T-helper 22 cell (primary cell): ENCODE data around the gene BPGM.

Source experiments
- DNase-seq: peaks from one replicate; pipeline ENCODE4 v3.0.0-alpha.2; 2020; ENCODE audit warnings: low read depth

The BPGM gene

GRCh38 chr7:134646425-134647305 is at the start of gene BPGM:
BPGM (plus strand) TSS chr7:134646853; CDS start chr7:134661508, 14,655 bp downstream.
- peak; percentile 97 for DNase-seq

DNA sequence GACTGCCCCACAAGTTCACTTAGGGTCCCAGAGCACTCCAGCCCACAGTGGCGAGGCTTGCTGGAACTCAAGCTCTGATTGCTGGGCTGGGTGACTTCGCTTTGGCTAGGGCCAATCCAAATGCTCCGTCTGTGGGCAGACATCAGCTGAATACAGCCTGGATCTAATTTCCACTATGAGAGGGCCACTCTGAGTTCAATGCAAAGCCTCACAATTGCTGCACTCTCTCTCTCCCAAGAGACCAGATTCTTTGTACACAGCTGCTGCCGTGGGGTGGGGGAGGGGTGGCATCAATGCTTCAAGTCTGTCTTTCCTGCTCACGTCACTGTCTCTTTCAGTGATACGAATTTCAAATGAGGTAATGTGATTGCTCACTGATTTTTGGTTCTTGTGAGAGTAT is 47.3 kb upstream of the BPGM start:
- DNase-seq = no peak

DNA sequence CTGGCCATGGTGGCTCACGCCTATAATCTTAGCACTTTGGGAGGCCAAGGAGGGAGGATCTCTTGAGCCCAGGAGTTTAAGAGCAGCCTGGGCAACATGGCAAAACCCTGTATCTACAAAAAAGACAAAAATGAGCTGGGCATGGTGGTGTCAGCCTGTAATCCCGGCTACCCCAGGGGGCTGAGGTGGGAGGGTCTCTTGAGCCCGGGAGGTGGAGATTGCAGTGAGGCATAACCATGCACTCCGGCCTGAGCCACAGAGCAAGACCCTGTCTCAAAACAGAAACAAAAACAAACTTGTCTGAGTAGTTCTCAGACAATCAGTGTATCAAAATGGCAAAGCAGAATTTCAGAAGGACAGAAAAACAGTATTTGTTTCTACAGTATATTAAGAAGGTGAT is 45.2 kb upstream of the BPGM start:
- no peak for DNase-seq

- no peak for DNase-seq
Measured at GRCh38 chr7:134602881-134603451, 43.7 kb upstream of the BPGM start.

GRCh38 chr7:134605978-134606923 is 40.4 kb upstream of the BPGM start:
- DNase-seq = no peak

DNA sequence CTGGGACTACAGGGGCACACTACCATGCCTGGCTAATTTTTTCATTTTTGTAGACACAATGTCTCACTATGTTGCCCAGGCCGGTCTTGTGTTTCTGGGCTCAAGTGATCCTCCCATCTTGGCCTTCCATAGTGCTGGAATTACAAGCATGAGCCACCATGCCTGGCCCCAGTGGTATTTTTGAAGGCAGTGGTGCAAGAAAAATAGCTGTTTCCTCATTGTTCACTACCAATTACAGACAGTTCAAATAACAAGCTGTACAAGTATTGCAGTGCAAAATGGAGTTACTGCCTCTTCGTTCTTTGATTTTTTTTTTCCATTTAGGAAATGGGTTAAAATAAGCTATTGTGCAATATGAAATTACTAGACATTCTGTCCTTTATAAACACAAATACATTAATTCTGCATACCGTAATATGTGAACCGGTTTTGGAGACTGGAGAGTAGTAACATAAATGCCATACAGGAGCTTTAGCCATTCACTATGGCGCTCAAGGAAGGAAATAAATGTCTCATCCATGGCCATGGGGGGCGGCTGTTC is 35.0 kb upstream of the BPGM start:
- no peak for DNase-seq

DNA sequence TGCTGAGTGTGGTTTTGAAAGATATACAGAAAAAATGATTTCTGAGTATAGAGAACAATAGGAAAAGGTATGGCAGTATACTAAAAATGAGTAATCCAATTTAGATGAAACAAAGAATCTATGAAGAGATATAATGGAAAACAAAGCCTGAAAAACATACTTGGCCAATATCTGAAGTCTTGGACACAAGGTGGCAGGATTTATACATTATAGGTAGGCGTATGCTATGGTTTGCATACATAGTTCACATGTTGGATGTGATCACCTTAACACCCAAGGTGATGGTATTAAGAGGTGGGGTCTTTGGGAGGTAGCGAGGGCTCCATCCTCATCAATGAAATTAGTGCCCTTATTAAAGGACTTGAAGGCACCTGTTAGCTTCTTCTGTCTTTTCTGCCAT is 34.5 kb upstream of the BPGM start:
- no peak for DNase-seq

DNA sequence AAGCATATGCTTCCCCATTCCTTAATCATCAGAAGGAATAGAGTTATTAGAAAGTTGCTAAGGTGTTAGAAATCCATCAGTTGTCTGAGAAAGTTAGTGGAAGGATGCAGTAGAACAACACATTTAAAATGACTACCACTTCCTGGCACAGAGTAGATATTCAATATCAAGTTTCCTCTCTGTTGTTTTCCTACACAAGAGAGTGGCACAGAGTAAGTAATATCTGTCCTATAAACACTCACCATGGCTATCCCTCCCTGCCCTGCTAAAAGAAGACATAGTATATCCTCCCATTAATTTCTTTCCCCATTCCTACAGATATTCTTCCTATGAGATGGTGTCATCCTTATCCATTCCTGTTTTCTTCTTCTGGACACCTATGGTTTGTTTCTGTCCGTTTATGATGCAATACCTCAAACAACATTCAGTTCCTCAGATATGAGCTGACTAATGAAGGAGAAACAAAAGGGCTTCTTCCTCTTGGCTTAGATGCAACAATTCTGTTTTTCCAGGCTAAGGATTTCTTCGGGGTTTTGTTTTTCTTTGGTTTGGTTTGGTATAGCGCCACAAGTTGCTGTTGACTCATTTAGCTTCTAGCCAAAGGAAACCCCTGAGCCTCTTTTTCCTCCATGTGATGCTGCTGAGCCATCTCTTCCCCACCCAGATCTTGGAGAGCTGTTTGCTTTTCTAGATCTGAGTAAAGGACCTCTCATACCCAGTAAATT is 32.9 kb upstream of the BPGM start:
- DNase-seq = no peak

- DNase-seq = no peak
Measured at GRCh38 chr7:134616611-134617010, 30.0 kb upstream of the BPGM start.

- DNase-seq = no peak
Measured at GRCh38 chr7:134618756-134619530, 27.7 kb upstream of the BPGM start.

DNA sequence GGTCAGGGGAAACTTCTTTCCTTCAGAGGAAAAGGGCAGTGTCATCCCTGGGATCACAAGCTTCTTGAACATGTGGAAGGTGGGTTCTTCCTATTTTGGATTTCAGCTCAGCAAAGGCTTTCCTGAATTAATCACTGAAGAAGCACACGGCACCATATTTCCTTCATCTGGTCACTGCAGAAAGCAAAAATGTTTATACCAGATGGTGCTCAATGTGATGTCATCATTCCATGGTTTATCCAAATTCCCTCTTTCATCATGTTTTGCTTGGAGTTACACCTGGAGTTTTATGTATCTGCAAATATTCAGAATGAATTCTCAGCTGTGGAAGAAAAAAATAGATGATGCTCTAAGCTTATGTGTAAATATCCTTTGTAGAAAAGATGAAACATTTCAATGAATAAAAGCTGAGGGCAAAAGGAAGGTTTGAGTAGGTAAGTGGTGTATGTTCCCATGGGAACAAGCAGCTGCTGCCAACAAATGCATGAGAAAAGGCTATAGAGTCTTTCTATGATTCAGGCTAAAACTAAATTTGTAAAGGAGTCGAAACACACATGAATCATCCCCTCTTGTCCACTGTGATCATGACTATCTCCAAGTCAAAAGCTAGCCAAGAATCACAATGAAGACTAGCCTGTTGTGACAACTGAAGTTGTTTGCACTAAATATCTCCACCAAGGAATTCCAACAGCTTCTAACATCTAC is 26.9 kb upstream of the BPGM start:
- no peak for DNase-seq

DNA sequence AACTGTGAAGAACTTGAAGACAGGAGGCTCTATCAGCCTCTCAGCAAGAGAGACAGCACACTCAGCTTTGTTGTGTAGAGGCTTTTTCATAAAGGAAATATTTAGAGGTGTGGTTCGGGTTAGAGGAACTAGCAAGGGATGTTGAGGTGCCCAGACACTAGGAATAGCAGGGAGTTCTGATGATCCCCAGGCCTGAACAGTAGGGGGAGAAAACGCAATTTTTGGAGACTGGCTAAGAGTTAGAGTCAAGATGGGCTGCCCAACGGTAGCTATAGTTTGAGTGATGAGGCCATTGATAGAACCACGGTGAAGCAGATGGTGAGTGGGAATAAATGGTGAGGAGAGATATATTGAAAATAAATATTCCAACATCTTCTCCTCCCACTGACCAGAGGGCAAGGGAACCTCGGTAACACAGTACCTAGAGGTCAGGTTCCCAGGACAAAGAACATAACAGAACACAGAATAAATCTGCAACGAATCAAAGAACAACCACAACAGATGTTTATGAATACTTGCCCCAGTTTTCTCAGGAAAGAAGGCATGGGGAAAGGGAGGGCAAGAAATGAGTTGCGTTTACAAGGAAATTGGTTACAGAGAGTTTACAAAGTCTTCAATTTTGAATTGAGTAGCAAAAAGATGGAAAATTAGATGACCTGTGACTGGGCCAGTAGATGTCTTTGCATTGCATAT is 24.2 kb upstream of the BPGM start:
- DNase-seq = no peak

DNA sequence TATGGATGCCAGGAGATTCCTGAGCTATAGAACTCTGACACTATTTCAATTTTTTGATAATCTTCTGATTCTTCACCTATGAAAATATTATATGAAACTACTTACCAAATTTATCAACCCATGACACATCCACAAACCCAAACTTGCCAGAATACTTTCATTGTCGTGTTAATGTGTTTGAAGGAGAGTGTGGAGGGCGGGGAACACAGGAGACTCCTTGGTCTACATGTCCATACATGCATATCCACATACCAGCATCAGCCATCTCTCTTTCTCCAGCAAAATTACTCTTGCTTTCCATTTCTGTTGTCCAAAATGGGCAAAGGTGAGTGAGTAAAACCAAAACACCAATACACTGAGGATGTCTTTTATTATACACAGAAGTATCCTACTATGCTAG is 23.5 kb upstream of the BPGM start:
- no peak for DNase-seq

DNA sequence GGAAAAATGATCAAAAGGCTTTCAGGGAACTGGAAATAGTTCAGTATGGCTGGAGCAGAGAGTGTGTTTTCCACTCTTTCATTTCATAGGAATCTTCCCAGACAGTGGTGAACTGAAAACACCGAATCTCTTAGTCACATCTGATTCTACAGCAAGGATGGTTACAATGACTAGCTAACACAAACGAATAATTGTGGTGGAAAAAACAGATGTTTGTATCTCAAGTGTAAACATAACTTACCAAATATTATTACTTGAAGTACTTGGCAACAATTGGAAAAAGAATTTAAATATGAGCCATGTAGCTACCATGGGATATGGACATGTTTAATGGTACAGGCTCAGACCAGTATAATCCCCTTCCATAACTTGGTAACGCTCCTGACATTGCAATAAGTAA is 21.1 kb upstream of the BPGM start:
- DNase-seq = no peak

DNA sequence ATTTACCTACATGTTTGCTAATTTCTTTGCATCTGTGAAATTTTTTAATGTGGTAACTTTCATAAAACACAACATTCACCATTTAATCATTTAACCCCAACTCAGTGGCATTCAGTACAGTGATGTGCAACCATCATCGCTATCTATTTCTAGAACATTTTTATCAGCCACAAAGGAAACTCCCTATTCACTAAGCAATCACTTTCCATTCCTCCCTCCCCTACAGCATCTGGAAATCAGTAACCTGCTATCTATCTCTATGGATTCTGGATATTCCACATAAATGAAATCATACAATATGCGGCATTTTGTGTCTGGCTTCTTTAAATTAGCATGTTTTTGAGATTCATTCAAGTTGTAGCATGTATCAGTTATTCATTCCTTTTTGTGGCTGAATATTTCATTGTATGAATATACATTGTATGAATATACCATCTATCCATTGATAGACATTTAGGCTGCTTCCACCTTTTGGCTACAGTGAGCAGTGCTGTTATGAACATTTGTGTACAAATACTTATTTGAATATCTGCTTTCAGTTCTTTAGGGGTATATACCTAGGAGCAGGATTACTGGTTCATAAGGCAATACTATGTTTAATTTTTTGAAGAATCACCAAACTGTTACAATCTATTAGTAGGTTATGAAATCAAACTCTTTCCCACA is 19.4 kb upstream of the BPGM start:
- DNase-seq = no peak

- no peak for DNase-seq
Measured at GRCh38 chr7:134627775-134628153, 18.9 kb upstream of the BPGM start.

- no peak for DNase-seq
Measured at GRCh38 chr7:134629445-134629844, 17.2 kb upstream of the BPGM start.

DNA sequence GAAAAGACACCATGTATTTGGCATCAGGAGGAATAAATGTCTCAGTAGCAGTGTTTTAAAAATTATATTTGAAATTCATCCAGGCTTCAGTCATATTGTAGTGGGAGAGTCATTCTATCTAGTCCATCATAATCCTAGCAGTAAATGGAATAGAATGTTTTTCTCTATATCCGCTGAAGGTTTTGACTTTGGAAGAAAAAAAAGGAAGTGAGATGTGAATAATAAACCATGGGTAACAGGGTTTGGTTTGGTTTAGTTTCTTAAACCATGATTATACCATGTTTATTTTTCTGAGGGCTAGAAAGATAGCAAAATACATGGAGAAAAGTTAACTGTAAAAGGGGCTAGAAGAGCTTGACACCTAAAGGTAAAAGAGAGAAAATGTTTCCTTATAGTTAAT is 16.4 kb upstream of the BPGM start:
- no peak for DNase-seq

DNA sequence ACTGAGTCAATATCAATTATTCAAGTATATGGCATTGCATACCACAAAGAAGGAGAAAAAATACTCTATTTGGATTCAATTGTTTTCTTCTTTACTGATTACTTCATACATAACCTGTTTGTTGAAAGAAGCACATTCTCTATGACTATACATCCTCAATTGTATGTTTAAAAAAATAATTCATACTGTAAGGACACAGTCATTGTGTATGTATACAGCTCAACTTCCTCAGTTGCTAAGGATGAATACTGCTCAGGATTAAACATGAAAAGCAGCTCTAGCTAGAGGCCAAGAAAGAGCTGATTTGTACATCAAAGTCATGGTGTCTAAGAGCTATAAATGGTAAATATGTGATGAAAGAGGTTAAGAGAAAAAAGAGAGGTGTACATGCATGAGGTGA is 15.8 kb upstream of the BPGM start:
- no peak for DNase-seq
